Frontal cortex (tissue), 4 donors: ENCODE data around the gene USP2. TPM values are rescaled to one million over a fixed set of nuclear protein-coding genes. Genes with fewer than 3 reads are reported as not detected.

Source experiments
- DNase-seq, 2 donors: peaks; one replicate each; pipeline ENCODE4 v3.0.0; 2012; ENCODE audit warnings: low spot score in 2 of 2
- FAIRE-seq: peaks from 2 replicates; lab custom pipeline; 2012; peaks lifted over from hg19 to GRCh38; lab: Jason Lieb, UNC
- total RNA-seq: library from RNA; depleted of rRNA; stranded (reverse); fragments of >200 nt; gene quantifications from one replicate; pipeline ENCODE4 v1.2.3, GENCODE V29; 2014
- donor health status: control.
- donor health status: control.
- donor health status: control.

The USP2 gene
- total RNA-seq, 1 donor from 2014 or later, result 2.4 TPM

GRCh38 chr11:119334174-119334930 is 47.1 kb downstream of the USP2 start, which contains the start of gene RNF26:
TSS of gene RNF26 (plus strand) at chr11:119334527. CDS start at chr11:119335123, 596 bp downstream.
- FAIRE-seq (peak; percentile 99), DNase-seq (peak; percentile 97 to 99)

- DNase-seq, result no peak
- no peak for FAIRE-seq
These were observed 49.3 kb downstream of the USP2 start for GRCh38 chr11:119332111-119332765.

- no peak for FAIRE-seq
- no peak for DNase-seq
These were observed 51.3 kb downstream of the USP2 start for GRCh38 chr11:119330237-119330636.

GRCh38 chr11:119329320-119329719 is 52.2 kb downstream of the USP2 start:
- DNase-seq (no peak), FAIRE-seq (no peak)

GRCh38 chr11:119324189-119324588 is 57.3 kb downstream of the USP2 start:
- no peak for FAIRE-seq
- DNase-seq, result no peak

GRCh38 chr11:119323532-119324033 is 57.9 kb downstream of the USP2 start:
- DNase-seq (no peak), FAIRE-seq (no peak)

- no peak for FAIRE-seq
- DNase-seq, result no peak
These were observed 58.5 kb downstream of the USP2 start for GRCh38 chr11:119322921-119323531.

GRCh38 chr11:119322360-119322739 is 59.1 kb downstream of the USP2 start:
- DNase-seq (no peak), FAIRE-seq (no peak)

- DNase-seq (peak; percentile 62 to 65), FAIRE-seq (no peak)
These were observed 60.5 kb downstream of the USP2 start for GRCh38 chr11:119320776-119321524.

GRCh38 chr11:119320240-119320775 is 61.2 kb downstream of the USP2 start:
- FAIRE-seq, result no peak

GRCh38 chr11:119319700-119320239 is 61.7 kb downstream of the USP2 start:
- FAIRE-seq (no peak), DNase-seq (no peak)

More at GRCh38 chr11:119320240-119320775, 61.2 kb downstream of the USP2 start:
- DNase-seq, result peak in 1 of 2 donors; percentile 86

GRCh38 chr11:119319136-119319699 is 62.3 kb downstream of the USP2 start:
- DNase-seq, result no peak
- FAIRE-seq, result no peak

- DNase-seq (no peak), FAIRE-seq (no peak)
These were observed 63.0 kb downstream of the USP2 start for GRCh38 chr11:119318240-119319135.

- no peak for FAIRE-seq
- DNase-seq, result no peak
These were observed 63.8 kb downstream of the USP2 start for GRCh38 chr11:119317592-119318239.

- FAIRE-seq (no peak), DNase-seq (peak; percentile 78)
These were observed 64.5 kb downstream of the USP2 start, which contains the start of gene MCAM for GRCh38 chr11:119316729-119317591. TSS of gene MCAM (minus strand) at chr11:119317130. CDS start at chr11:119317101, 29 bp downstream.

GRCh38 chr11:119316016-119316728 is 65.3 kb downstream of the USP2 start:
- FAIRE-seq, result no peak
- peak in 1 of 2 donors; percentile 79 for DNase-seq
